GM08714 (cell line): ENCODE data around the gene NFKBIA.
"Not testable (repeated sequence)": the region's sequence is repeated elsewhere in the genome, so short reads cannot be mapped to it uniquely, and the experiment has no call there.

Experiments
- H3K4me3 ChIP-seq: fragments of 200-500 bp; sonication (Bioruptor generic); 2 replicates; pipeline ENCODE4 v1.5.1; 2014; ENCODE audit warnings: mild to moderate bottlenecking, low read length, inconsistent platforms
- ZNF274 ChIP-seq: IDR thresholded peaks from 2 replicates; pipeline ENCODE4 v1.6.1; 2012; ENCODE audit warnings: mild to moderate bottlenecking, low read depth, low read length

Gene NFKBIA

DNA sequence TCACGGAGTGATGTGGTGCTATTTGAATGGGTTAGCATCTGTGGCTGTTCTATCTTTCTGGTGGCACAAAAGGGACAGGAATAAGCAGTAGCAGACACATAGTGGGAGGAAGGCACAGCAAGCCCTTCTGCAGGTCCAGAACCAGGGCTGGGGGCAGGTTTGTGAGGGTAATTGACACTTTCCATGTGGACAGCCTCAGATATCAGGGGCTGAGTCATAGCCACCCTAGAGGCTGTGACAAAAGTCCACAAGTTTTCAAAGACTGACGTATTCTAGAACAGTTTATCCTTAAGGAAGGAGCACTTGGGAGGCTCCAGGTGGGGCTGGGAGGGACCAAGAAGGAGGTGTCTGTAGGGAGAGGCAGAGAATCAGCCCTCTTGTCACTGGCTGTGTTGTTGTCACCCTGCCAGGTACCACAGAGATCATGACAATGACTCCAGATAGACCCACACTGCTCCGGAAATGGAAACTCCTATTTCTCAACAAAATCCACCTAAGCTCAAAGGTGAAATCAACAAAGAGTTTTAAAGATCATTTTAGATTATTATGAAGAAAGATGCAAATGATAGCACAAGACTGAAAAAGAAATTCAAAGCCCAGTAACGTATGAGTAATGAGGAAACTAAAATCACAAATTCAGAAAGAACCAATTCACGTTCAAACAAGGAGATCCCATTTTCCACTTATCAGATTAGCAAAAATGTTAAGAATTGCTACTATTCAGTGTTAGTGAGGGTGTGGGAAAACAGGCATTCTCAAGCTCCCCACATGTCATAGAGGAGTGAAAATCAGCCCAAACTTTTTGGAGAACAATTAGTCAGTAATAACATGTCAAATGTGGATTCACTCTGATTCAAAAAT is 48.3 kb downstream of the NFKBIA start:
- TF ChIP-seq ZNF274, result no peak

DNA sequence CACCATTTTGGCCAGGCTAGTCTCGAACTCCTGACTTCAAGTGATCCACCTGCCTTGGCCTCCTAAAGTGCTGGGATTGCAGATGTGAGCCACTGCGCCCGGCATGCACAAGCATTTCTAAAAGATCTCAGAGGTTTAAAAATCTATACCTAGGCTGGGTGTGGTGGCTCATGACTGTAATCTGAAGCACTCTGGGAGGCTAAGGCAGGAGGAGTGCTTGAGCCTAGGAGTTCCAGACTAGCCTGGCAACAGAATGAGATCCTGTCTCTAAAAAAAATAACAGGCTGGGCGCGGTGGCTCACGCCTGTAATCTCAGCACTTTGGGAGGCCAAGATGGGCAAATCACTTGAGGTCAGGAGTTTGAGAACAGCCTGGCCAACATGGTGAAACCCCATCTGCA is 49.3 kb downstream of the NFKBIA start:
- not testable (repeated sequence) for H3K4me3 ChIP-seq

More for the DNA sequence above, 48.3 kb downstream of the NFKBIA start:
- no peak overlapping the region for H3K4me3 ChIP-seq

DNA sequence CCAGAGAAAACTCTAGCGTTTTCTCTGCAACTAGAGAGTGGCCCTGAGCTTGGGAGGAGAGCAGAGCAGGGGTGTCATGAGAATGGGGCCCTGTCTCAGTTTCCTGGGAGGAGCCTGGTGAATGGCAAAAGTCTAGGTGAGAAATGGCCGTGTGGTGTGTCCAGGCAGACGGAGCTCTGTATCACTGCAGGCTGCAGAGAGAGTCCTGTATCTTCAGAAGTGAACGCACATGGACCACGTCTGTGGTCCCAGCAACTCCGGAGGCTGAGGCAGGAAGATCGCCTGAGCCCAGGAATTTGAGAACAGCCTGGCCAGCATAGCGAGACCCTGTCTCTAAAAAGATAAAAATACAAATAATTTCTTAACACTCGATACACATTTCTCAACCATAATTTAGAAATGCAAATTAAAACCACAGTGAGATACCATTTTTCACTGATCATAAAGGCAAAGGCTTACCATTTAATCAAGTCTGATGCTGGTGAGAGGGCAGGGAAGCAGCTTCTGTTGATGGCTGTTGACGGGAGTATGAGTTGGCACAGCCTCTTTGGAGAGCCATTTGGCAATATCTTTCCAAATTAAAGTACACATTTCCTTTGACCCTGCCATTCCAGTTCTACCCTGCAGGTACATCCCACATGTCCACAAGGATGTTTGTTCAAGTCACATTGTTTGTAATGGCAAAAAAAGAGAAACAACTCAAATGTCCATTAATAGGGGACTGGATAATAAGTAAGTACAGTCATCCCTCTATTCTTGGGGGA is 51.0 kb downstream of the NFKBIA start:
- no peak overlapping the region for H3K4me3 ChIP-seq

DNA sequence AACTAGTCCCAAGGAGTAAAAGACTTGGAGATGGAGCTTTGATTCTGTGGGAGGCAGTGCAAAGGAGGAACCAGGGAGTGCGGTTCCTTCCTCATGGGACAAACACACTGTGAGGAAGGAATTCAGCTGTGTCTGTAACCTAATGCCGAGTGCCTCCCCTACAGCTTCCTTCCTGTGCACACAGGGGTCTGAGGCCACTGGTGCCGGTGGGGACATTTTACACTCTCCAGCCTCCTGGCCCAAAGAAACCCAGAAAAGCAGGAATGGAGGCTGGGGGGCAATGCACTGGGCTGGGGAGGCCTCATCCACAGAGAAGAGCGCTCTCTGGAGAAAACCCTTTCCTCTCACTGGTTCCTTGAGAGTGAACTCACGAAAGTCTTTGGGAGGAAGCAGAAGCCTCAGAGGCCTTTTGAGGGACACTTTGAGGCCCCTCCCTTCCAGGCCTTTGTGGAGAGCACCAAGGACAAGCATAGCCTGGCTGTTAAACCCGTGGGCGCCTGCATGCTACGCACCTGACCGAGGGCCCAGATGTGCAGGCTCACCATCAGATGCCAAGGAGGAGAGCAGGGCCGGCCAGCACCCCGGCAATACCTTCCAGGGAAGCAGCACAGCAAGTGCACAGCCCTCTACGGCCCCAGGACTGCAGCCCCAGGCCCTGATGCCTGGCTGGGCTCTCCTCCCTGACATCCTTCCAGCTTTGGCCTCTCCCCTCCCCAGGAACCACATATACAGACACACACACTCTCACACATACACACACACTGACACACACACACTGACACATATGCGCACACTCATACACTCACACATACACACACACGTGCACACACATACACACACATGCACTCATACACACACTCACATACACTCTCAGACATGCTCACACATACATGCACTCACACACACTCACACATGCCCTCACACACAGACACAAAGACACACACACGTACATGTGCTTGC is 52.0 kb downstream of the NFKBIA start:
- no peak for TF ChIP-seq ZNF274
- no peak overlapping the region for H3K4me3 ChIP-seq

More for the DNA sequence above, 51.0 kb downstream of the NFKBIA start:
- TF ChIP-seq ZNF274, result no peak

DNA sequence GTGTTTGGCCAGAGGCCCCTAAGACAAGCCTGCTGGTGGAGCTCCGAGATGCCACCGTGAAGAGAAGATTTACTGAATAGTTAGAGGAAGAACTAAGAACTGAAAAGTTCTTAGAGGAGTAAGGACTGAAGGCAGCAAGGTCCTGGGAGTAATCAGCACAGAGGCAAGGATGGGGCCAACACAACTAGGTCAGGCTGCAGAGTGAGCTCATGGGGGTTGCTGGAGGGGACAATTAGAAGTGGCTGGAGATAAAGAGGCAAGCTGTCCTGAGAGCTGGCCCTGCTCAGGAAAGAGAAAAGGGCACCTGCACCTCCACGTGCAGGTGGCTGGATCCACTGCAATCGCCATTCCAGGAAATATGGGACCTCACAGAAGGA is 52.7 kb downstream of the NFKBIA start:
- H3K4me3 ChIP-seq, result no peak overlapping the region
- no peak for TF ChIP-seq ZNF274
